K562 (cell line): ENCODE data around the gene FOXN1. TPM values are rescaled to one million over a fixed set of nuclear protein-coding genes. Genes with fewer than 3 reads are reported as not detected.

ENCODE experiments used
- ATAC-seq: fragments of 200-7000 bp; cut with Tn5 transposase; 3 replicates; pipeline ENCODE4 v1.9.1; 2020; ENCODE audit warnings: moderate library complexity
- BruUV-seq: library from RNA; stranded (reverse); fragments of 400-500 nt; replicated peaks from 2 replicates; lab custom pipeline; 2021; lab: Mats Ljungman, UMichigan
- CTCF ChIA-PET: fragments of 300-600 bp; formaldehyde crosslinking; extraction: SDS; loops from one replicate; lab custom pipeline; 2021; ENCODE audit warnings: low intra/inter-chr PET ratio; lab: Yijun Ruan, JAX
- POLR2A ChIA-PET: fragments of 300-600, 350-650 bp; sonication (Branson Sonifier 250); formaldehyde crosslinking; extraction: SDS; loops from one replicate; lab custom pipeline; 2021; ENCODE audit warnings: antibody characterized with exemption, inconsistent platforms; lab: Yijun Ruan, JAX
- DNase-seq, 4 experiments: peaks; one replicate each; pipeline versions ENCODE4 v3.0.0 to v3.0.0-alpha.2; 2011 to 2018; ENCODE audit warnings: low spot score in 3 of 4, mixed read lengths in 3 of 4; ENCODE audit errors: extremely low read depth in 1 of 4
- FAIRE-seq: peaks from 2 replicates; lab custom pipeline; 2011; peaks lifted over from hg19 to GRCh38; lab: Jason Lieb, UNC
- H2AFZ ChIP-seq: 2 replicates; pipeline ENCODE4 v1.6.0; 2011; ENCODE audit warnings: low read depth, low read length, control low read depth, inconsistent platforms
- H3K27ac ChIP-seq: fragments of 200-600 bp; 3 replicates; pipeline ENCODE4 v1.8.0; 2011; ENCODE audit warnings: low read depth, mild to moderate bottlenecking, control low read depth, inconsistent platforms, low read length, moderate library complexity, mixed read lengths; ENCODE audit errors: extremely low read depth
- H3K27me3 ChIP-seq, 2 experiments: fragments of 300-600 bp in 1 of 2; 2 replicates in 1 of 2; 3 replicates in 1 of 2; pipeline versions ENCODE4 v1.6.0 to v1.8.0; 2011; ENCODE audit warnings: inconsistent platforms in 2 of 2, low read length in 2 of 2, mild to moderate bottlenecking in 1 of 2, mixed read lengths in 1 of 2, moderate library complexity in 1 of 2; ENCODE audit not compliant: control insufficient read depth in 2 of 2, insufficient read depth in 2 of 2
- H3K36me3 ChIP-seq: fragments of 300-600 bp; 3 replicates; pipeline ENCODE4 v1.8.0; 2011; ENCODE audit warnings: mild to moderate bottlenecking, low read length, inconsistent platforms; ENCODE audit not compliant: control insufficient read depth, insufficient read depth
- H3K4me1 ChIP-seq, 2 experiments: fragments of 200-600 bp in 1 of 2; replicated peaks in 1 of 2; 2 replicates in 1 of 2; 3 replicates in 1 of 2; pipeline versions ENCODE4 v1.5.1 to v1.8.0; 2011; ENCODE audit warnings: inconsistent platforms in 2 of 2, low read length in 2 of 2, mild to moderate bottlenecking in 1 of 2, mixed read lengths in 1 of 2, moderate library complexity in 1 of 2; ENCODE audit not compliant: control insufficient read depth in 2 of 2, insufficient read depth in 2 of 2
- H3K4me2 ChIP-seq: 2 replicates; pipeline ENCODE4 v1.6.1; 2011; ENCODE audit warnings: low read length, control low read depth, inconsistent platforms, mixed read lengths; ENCODE audit not compliant: insufficient read depth
- H3K4me3 ChIP-seq: fragments of 200-600 bp; sonication (generic), shearing (Covaris generic); 2 replicates; pipeline ENCODE4 v1.5.1; 2016; ENCODE audit warnings: control low read depth, inconsistent platforms
- H3K79me2 ChIP-seq: fragments of 200-600 bp; 3 replicates; pipeline ENCODE4 v1.8.0; 2011; ENCODE audit warnings: low read length, inconsistent platforms; ENCODE audit not compliant: control insufficient read depth, insufficient read depth
- H3K9ac ChIP-seq, 2 experiments: 2 replicates each; pipeline versions ENCODE4 v1.6.0 to v1.6.1; 2011; ENCODE audit warnings: low read depth in 2 of 2, low read length in 2 of 2, control low read depth in 1 of 2, inconsistent platforms in 1 of 2, mild to moderate bottlenecking in 1 of 2, mixed read lengths in 1 of 2; ENCODE audit not compliant: insufficient read depth in 1 of 2
- H3K9me1 ChIP-seq: one replicate; pipeline ENCODE4 v1.6.0; 2011; ENCODE audit warnings: inconsistent platforms, mild to moderate bottlenecking, low read length, moderate library complexity; ENCODE audit not compliant: control insufficient read depth, insufficient read depth
- H3K9me3 ChIP-seq: replicated peaks from 2 replicates; pipeline ENCODE4 v1.5.1; 2011; ENCODE audit warnings: low read depth, low read length, inconsistent platforms; ENCODE audit not compliant: control insufficient read depth, insufficient read depth
- H4K20me1 ChIP-seq: replicated peaks from 2 replicates; pipeline ENCODE4 v1.6.1; 2011; ENCODE audit warnings: low read length, inconsistent platforms, mixed read lengths; ENCODE audit not compliant: control insufficient read depth, insufficient read depth
- ADNP ChIP-seq: fragments of 200-800 bp; sonication (Bioruptor generic); IDR thresholded peaks from 2 replicates; pipeline ENCODE4 v1.6.1; 2016; ENCODE audit warnings: missing genetic modification characterization, missing compliant biosample characterization
- BCLAF1 ChIP-seq, 2 experiments: fragments of 450-650 bp in 1 of 2; IDR thresholded peaks; 2 replicates each; pipeline ENCODE4 v1.6.1; 2011 to 2017; ENCODE audit warnings: low read depth in 2 of 2, antibody characterized with exemption in 1 of 2, borderline replicate concordance in 1 of 2, low read length in 1 of 2, mild to moderate bottlenecking in 1 of 2, mixed read lengths in 1 of 2; ENCODE audit not compliant: control insufficient read depth in 1 of 2
- BRD4 ChIP-seq: fragments of 200-600 bp; sonication (generic); IDR thresholded peaks from 2 replicates; pipeline ENCODE4 v1.6.1; 2017; ENCODE audit warnings: inconsistent platforms
- FOXJ3 ChIP-seq: sonication (generic); formaldehyde crosslinking; IDR thresholded peaks from 2 replicates; pipeline ENCODE4 v1.4.0; 2020; ENCODE audit warnings: mild to moderate bottlenecking, missing genetic modification reagents
- GTF2A2 ChIP-seq: IDR thresholded peaks from 2 replicates; pipeline ENCODE4 v1.6.1; 2016; ENCODE audit warnings: mild to moderate bottlenecking, missing genetic modification characterization, missing compliant biosample characterization
- KAT8 ChIP-seq: fragments of 450-650 bp; IDR thresholded peaks from 2 replicates; pipeline ENCODE4 v1.6.1; 2016; ENCODE audit warnings: low read depth, mild to moderate bottlenecking
- MAX ChIP-seq: sonication (generic); formaldehyde crosslinking; IDR thresholded peaks from 2 replicates; pipeline ENCODE4 v1.9.0; 2022; ENCODE audit warnings: mild to moderate bottlenecking, missing genetic modification reagents
- PREB ChIP-seq: sonication (generic); formaldehyde crosslinking; IDR thresholded peaks from 2 replicates; pipeline ENCODE4 v1.8.1; 2023; ENCODE audit warnings: mild to moderate bottlenecking, missing genetic modification reagents
- SMAD1 ChIP-seq: fragments of 150-350 bp; IDR thresholded peaks from 2 replicates; pipeline ENCODE4 v1.6.1; 2014; ENCODE audit warnings: low read length, low read depth; ENCODE audit not compliant: partially characterized antibody
- SREBF1 ChIP-seq: fragments of 150-350 bp; IDR thresholded peaks from 2 replicates; pipeline ENCODE4 v1.6.1; 2014; ENCODE audit warnings: antibody characterized with exemption, low read depth, low read length, borderline replicate concordance
- ZNF12 ChIP-seq: sonication (generic); formaldehyde crosslinking; IDR thresholded peaks from 2 replicates; pipeline ENCODE4 v1.4.0; 2020; ENCODE audit warnings: mild to moderate bottlenecking, missing genetic modification reagents
- ZNF224 ChIP-seq: sonication (generic); formaldehyde crosslinking; IDR thresholded peaks from 2 replicates; pipeline ENCODE4 v1.8.0; 2022; ENCODE audit warnings: mild to moderate bottlenecking, missing genetic modification reagents
- ZNF24 ChIP-seq: fragments of 450-650 bp; IDR thresholded peaks from 2 replicates; pipeline ENCODE4 v1.6.1; 2016
- ZNF280A ChIP-seq: fragments of 450-650 bp; IDR thresholded peaks from 2 replicates; pipeline ENCODE4 v1.6.1; 2018; ENCODE audit warnings: mild to moderate bottlenecking, low read depth; ENCODE audit not compliant: partially characterized antibody
- ZNF431 ChIP-seq: sonication (generic); formaldehyde crosslinking; IDR thresholded peaks from 2 replicates; pipeline ENCODE4 v1.8.0; 2022; ENCODE audit warnings: mild to moderate bottlenecking, missing genetic modification reagents
- ZNF507 ChIP-seq: conservative IDR thresholded peaks from 2 replicates; pipeline ENCODE4 v1.6.1; 2017; ENCODE audit warnings: missing genetic modification characterization, missing compliant biosample characterization
- ZNF780A ChIP-seq: fragments of 250-450 bp; sonication (Bioruptor Pico); IDR thresholded peaks from 2 replicates; pipeline ENCODE4 v1.5.0; 2021; ENCODE audit warnings: mild to moderate bottlenecking
- WGBS: fragments of 100-300 bp; shearing (Covaris generic); methylation state at CpG from one replicate; pipeline ENCODE4 v1.1.6; 2016; ENCODE audit warnings: low coverage, mixed read lengths; ENCODE audit not compliant: insufficient coverage; ENCODE audit errors: missing lambda C conversion rate; 5-methylcytosine and 5-hydroxymethylcytosine counted together
- in situ Hi-C: fragments of 300-500 bp; cut with MboI; formaldehyde crosslinking; loops from 4 replicates; pipeline ENCODE4 v1.15.0; 2018; ENCODE audit warnings: inconsistent platforms, mixed read lengths
- intact Hi-C: fragments of 100-400 bp; cut with micrococcal nuclease; formaldehyde crosslinking; loops from 2 replicates; pipeline ENCODE4 v1.14.2; 2022
- polyA plus RNA-seq, 8 experiments: library from polyadenylated mRNA; depleted of rRNA in 4 of 8; stranded (reverse) in 5 of 8; unstranded in 3 of 8; fragments of >200 nt; fragmentation: Nextera tagmentation in 2 of 8; fragmentation: Illumina TruSeq in 1 of 8; extraction: Ambion mirVana in 2 of 8; extraction: Trizol in 1 of 8; gene quantifications; 2 replicates each; pipeline versions ENCODE4 v1.2.1 to v1.2.3, GENCODE V29; 2011 to 2014; ENCODE audit warnings: inconsistent platforms in 1 of 8, missing spikeins in 1 of 8
- total RNA-seq, 7 experiments: library from RNA; depleted of rRNA in 6 of 7; stranded (reverse); fragments of >200 nt in 6 of 7; fragmentation: Illumina TruSeq in 2 of 7; extraction: Trizol in 2 of 7; gene quantifications; 2 replicates each; pipeline versions ENCODE4 v1.2.1 to v1.2.3, GENCODE V29; 2011 to 2021; ENCODE audit warnings: low replicate concordance in 1 of 7

FOXN1 gene
- total and polyA plus RNA-seq, 9 of the 15 experiments (the other 6 are each of a cell fraction or from before 2014, with no cell fraction given): not detected

GRCh38 chr17:28573521-28573920, 67.4 kb downstream of the FOXN1 start:
- H3K9me1 ChIP-seq: peaks cover 18% of the 10 kb centered on the region
- no peak overlapping the region for H2AFZ ChIP-seq
- H3K9me3 ChIP-seq: no peaks in the 10 kb centered on the region
- DNase-seq: no peak
- no peak overlapping the region for H3K27ac ChIP-seq
- POLR2A ChIA-PET: interaction anchor here (0.6 to 4.8 kb wide), 4 partner anchors 11 to 230 kb away, joined by 3 to 26 read pairs (median 4); no protein-coding TSS in a partner anchor
- H3K4me2 ChIP-seq: no peak overlapping the region
- in situ Hi-C loops (no loop called here), intact Hi-C loops (no loop called here)
- ATAC-seq: no peak
- 82% methylated on average over 9 of the region's 9 CpGs for WGBS
- 0 out of 2 replicates have a peak, but pooled peaks cover 10% of the 10 kb centered on the region for H4K20me1 ChIP-seq
- BruUV-seq: no TSS peak
- peaks cover 54% of the 10 kb centered on the region for H3K36me3 ChIP-seq
- CTCF ChIA-PET: no interaction called here
- H3K4me3 ChIP-seq: no peak overlapping the region
- H3K9ac ChIP-seq: peak overlapping the region in 1 of 2 experiments; percentile 29; a peak in 1 of 4 replicates
- H3K27me3 ChIP-seq: no peaks in the 10 kb centered on the region
- no peak for FAIRE-seq
- peaks cover 34 to 40% of the 10 kb centered on the region in 2 experiments for H3K4me1 ChIP-seq
- H3K79me2 ChIP-seq: peaks cover 56% of the 10 kb centered on the region
- TF ChIP-seq ZNF507 (tag) (no peak), BCLAF1 (IDR thresholded peaks at IDR 0.05; ENCODE audit: borderline replicate concordance in 1 of 2, control insufficient read depth in 1 of 2, low read depth in 2 of 2, low read length in 1 of 2) (no peak), BRD4 (no peak), SMAD1 (no peak), ZNF12 (CRISPR knock-in tag) (no peak), MAX (no peak), ADNP (no peak), ZNF24 (no peak), ZNF780A (no peak), ZNF431 (no peak), SREBF1 (no peak), ZNF224 (no peak), FOXJ3 (CRISPR knock-in tag) (no peak), ZNF280A (no peak), KAT8 (no peak), PREB (CRISPR knock-in tag) (no peak), GTF2A2 (tag) (no peak)
